GM21360 (cell line): ENCODE data around the gene SPATA6.

Experiments used
- ATAC-seq: cut with Tn5 transposase; IDR thresholded peaks from one replicate; pipeline ENCODE4 v1.9.1; 2021; ENCODE audit warnings: mild to moderate bottlenecking, moderate library complexity; ENCODE audit not compliant: unreplicated experiment

The SPATA6 gene

GRCh38 chr1:48261881-48262400 lies 210.1 kb downstream of the SPATA6 start:
- no peak for ATAC-seq

DNA sequence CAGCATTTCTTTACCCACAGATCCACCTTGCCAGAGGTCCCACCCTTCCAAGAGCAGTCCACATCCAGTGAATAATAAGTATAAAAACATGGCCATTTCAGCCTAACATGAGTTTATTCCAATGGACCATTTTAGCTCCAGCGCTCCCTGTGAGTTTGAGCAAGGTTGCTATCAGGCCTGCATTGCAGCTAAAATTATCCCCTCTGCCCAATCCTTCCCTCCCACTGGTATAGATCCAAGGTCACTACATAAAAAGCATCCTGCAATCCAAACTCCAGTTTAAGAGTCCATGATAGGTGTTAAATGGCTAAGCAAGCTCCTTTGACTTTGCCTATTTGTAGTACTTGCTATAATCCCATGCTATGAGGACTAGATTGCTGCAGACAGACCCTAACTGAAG lies 213.9 kb downstream of the SPATA6 start:
- no peak for ATAC-seq

DNA sequence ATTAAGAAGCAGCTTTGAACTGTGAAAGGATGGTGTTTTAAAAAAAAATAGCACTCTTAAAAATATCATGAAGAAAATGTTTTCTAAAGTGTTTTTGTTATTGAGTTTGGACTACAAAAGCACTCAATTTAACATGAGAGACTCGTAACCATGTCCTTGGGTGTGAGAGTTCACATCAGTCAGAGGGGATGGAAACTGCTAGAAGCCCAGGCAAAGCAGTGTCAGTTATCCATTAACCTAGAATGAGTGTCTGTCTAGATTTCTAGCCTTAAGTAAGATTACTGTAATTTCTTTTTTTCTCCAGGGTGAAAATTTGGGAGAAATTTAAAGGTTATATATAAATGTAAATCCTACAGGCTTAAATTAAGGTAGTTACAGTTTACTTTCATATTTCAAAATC lies 217.8 kb downstream of the SPATA6 start:
- no peak for ATAC-seq

DNA sequence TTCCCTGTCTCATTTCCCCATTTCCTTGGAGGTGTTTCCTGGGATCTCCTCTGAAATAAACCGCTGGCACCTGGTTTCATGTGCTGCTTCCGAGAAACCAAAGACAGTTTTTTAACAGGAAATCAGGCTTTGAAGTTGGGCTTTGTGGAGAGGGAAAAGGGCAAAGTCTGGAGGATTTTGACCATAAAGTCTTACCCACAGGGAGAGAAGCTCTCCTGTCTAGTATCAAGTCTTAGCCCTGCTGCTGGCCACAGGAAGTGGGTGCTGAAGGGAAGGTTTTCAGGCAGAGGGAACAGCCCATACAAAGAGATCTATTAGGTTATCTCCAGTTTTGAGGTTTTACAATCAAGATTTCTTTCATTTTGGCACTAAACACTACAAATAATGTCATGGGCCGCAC lies 220.2 kb downstream of the SPATA6 start:
- ATAC-seq = no peak

DNA sequence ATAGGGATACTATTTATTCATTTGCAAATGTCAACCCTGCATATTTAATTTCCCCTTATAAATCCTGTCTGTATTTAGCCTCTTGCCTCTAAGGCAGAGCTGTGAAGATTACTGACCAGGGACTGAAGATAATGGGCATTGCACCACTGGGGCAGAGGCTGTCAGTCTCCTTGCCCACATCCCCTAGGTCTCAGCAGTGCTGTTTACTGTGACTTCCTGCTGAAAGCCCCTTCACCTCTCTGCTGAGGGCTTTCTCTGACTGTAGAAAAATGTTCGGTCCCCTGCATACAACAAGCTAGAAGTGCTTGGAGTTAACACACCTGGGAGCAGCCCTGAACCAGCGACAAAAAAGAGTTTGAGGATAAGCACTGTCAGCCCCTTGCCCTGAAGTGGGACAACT lies 220.7 kb downstream of the SPATA6 start:
- no peak for ATAC-seq

GRCh38 chr1:48250572-48250971 lies 221.4 kb downstream of the SPATA6 start:
- no peak for ATAC-seq

GRCh38 chr1:48249868-48250267 lies 222.1 kb downstream of the SPATA6 start:
- ATAC-seq = no peak

- ATAC-seq = no peak
These were observed 223.6 kb downstream of the SPATA6 start for GRCh38 chr1:48248356-48248755.

DNA sequence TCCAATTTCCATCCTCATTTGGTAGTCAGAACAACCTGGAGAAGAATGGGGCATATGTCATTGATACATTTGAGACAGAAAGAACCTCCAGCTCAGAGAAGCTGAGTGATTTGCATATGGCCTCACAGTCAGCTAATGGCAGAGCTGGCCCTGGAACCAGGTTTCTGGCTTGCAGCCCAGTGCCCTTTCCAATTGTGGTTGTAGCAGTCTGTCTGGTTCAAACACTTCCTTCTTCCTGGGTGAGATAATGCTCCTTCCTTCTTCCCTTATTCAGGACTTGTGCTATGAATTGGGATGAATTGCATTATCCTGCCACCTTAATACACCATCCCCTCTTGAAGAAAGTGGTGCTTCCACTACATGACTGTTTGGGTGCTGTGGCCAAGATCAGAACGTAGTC lies 225.3 kb downstream of the SPATA6 start:
- ATAC-seq = no peak
